HG02763 (cell line): ENCODE measurements around the gene RGS6.

Experiments used
- ATAC-seq: cut with Tn5 transposase; IDR thresholded peaks from one replicate; pipeline ENCODE4 v1.9.1; 2021; ENCODE audit warnings: mild to moderate bottlenecking, moderate library complexity; ENCODE audit not compliant: unreplicated experiment

RGS6 gene

DNA sequence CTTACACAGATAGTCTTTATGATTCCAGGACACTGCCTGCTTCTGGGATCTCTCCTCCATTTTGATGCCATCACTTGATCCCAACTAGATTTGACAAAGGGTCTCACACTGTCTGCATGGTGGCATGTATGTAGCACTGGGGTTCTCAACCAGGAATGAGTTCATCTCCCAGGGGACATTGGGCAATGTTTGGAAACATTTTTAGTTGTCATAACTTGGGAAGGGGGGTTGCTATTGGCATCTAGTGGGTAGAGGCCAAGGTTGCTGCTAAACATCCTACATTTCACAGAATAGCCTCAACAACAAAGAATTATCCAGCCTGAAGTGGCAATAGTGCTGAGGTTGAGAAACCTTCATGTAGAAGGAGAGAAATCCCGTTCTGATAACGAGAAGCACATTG, 585.5 kb downstream of the RGS6 start:
- ATAC-seq: no peak

DNA sequence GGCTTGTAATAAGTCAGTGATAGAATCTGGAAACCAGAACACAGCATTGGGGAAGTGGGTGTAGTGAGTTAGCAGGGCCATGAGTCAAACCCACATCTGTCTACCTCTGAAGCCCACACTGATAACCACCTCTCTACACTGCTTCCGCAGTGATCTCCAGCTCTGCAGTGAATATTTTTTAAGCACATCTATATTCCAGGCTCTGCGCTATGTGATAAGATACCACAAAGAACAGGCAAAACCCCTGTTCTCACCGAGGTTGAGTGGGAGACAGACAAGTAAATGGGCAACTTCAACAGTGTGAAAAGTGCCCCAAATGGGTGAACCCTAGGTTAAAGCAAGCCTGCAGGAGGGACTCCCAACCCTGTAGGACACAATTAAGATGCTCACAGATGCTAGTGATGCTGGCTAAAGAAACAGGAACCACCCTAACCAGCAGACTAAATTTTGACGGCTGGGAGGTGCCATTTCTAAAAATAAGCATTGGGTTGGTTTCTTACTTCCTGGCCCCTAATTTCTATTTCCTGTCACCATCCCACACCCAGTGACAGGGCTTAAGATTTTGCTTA, 586.7 kb downstream of the RGS6 start:
- ATAC-seq: peak; percentile 59

DNA sequence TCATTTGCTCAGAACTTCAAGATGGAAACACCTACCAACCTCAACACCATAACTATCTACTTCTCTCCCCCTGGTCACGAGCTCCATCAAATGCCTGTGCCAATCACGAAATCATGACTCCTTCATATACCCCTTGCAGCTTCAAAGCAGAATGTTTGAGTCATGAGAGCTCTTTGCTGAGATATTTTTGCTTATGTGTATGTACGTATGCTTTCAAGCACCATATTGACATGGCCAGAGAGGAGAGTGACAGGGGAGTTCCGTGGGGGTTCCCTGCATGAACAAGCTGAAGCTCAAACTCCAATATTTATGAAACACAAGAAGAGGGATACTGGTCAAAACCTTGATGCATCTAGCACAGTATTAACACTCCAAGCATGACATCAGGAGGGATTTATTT, 587.3 kb downstream of the RGS6 start:
- no peak for ATAC-seq

DNA sequence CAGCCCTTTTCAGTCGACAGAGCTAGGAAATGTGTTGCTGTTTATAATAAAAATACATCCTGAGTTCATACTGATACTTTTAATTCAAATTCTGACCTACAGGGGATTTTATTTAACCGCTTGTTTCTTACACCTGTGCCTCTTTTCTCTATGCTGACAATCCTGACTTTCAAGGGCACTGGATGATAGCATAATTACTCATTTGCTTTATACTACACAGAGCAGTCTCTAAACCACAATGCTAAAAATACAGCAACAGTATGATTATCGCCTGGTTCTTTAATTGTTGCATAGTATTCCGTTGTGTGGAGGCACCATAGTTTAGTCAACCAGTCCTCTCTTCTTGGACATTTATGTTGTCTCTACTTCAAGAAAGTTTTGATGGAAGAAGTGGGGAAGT, 588.8 kb downstream of the RGS6 start:
- no peak for ATAC-seq

DNA sequence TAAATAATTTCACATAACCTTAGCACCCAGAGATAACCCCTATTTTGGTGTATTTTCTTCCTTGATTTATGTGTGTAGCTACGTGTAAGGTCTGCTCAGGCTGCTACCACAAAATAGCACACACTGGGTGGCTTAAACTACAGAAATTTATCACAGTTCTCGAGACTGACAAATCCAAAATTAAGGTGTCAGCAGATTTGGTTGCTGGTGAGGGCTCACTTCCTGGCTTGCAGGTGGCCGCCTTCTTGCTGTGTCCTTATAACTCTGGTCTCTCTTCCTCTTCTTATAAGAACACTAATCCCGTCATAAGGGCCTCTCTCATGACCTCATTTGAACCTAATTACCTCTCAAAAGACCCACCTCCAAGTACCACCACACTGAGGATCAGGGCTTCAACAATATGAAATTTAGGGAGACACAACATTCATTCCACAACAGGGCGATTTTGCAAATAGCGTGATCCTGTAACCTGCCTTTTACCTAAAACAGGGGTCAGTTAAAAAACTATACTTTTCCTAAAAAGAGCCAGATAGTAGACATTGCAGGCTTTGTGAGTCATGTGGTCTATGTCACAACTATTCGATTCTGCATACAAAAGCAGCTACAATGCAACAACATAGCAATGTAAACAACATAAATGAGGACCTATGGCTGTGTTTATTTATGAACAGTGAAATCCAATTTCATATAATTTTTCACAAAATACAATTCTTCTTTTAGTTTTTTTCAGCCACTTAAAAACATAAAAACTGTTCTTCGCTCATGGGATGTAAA, 589.9 kb downstream of the RGS6 start:
- ATAC-seq: no peak

DNA sequence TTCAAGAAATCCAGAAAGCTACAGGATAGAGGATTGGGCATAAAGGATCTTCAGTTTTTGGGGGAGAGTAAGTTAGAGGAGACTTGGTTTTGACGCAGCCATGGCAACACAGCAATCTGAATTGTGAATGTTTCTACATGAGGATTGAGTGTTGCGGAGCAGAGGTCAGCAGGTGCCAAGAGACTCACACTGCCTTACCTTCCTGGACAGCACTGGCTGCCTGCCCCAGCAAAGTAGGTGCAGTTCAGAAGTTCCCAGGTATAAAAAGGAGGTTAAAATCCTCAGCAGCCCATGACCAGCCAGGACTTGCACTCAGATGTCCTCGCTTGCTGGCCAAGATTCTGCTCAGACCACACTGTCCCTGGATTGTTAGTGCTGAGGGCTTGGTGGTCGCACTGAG, 590.6 kb downstream of the RGS6 start:
- no peak for ATAC-seq

DNA sequence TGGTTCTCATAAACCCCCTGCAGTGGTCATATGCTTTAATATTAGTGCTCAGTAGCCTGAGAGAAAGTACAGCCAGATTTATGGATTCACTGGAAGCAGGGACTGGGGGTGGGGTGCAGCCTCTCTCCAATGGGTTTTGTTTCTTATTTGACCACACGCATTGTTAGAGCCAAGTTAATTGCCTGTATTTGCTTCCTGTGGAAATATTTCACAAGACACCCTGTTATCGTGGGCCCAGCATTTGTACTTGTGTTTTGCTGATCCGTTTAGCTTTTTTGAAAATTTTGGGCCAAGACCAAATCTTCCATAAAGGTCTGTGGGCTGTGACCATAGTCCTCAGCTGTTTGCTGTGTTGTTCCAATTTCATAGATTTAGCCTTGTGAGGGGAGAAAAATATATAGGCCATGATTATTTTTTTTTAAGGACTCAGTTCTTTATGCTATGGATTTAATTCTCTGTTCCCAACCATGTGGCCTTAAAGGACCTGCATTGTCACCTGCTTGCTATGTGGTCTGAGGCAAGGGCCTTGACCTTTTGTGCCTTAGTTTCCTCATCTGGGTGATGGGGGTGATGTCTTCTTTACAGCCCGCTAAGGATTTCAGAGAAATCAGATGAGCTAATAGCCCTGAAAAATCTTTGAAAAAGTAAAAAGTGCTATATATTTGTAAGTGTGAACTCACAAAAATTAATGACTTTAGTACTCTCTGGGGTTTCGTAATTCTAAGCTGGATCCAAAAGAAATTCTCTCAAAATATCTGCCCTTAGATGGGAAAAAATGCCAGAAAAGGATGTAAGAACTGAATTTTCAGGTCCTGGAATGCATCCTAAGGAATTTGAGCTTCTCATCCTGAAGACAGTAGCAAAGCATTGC, 591.4 kb downstream of the RGS6 start:
- no peak for ATAC-seq

DNA sequence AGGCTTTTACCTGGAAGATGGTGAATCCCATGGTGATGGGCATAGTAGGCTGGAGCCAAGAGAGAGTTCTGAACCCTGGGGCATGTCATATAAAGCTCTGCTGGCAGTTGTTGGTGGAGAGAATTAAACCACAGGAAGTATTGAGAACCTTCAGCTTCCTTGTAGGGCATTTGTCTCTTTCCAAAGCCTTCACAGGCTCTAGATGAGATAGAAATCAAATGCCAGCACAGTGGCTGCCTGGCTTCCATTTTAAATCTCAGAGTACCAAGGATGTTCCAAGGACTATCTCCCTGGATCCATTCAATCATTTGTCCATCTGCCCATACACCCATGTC, 592.0 kb downstream of the RGS6 start:
- ATAC-seq: no peak

- ATAC-seq: no peak
Observed at GRCh38 chr14:72525087-72525915, 593.1 kb downstream of the RGS6 start.

DNA sequence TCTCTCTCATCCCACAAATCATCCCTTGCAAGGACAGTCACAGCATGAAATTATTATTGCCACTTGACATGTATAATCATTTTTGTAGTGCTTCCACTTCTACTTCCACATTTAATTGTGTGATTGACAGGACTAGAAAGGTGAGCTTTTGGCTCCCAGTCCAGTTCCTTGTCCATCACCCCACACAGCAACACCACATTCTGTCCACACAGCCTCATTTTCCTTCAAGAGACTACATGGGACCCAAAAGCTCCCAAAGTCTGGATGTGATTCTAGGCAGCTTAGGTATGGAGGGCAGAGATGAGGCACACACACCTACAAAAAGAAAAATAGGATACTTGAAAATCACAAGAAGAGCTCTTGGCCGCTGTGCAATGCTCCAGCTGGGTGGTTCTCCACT, 595.4 kb downstream of the RGS6 start:
- ATAC-seq: no peak

DNA sequence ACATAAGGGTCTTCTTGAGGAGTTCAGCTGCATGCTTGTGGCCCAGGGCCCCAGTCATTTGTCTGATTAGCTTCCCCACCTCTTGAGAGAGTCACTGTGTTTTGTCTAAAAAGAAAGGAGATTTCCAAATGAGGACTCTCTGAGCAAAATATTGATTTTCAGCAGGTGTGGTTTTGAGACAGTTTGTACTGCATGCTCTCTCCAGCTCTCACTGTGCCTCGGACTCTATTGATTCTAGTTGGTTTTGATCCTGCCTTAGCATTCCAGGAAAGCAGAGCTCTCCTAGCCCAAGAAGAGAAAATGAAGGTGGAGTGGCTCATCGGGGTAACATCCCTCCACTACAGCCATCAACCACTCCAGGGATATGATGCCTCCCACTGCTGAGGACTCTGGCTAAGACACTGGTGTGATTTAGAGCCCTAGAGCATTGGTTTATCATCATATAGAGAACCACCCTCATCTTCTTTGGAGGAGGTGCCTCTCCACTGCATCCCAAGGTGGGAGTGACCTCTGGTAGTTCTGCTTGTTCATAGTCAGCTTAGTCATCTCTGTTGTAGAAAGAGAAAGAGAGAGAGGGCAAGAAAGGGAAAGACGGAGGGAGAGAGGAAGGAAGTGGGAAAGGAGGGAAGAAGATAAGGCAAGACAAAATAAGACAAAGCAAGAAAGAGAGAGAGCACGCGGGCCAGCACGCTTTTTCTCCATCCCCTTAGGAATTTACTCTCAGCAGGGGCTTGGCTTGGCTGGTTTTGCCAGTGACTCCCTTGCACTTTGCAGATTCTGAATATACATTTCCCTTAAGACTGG, 596.0 kb downstream of the RGS6 start:
- no peak for ATAC-seq

DNA sequence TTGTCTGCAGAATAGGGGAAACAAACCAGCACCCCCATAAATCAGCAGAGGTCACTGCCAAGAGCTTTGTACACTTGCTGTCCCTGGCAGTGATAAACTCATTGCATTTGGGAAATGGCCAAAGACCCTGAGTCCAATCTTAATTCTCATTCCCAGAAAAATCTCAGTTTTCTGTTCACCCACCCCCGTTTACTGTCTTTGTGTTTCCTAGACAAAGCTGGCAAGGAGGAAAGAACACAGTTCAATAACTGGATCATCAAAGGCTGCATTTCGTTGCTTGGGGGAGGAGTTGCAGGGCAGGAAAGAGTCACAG, 596.6 kb downstream of the RGS6 start:
- no peak for ATAC-seq

GRCh38 chr14:72532686-72533454, 600.6 kb downstream of the RGS6 start:
- no peak for ATAC-seq

GRCh38 chr14:72535485-72535884, 603.3 kb downstream of the RGS6 start:
- ATAC-seq: no peak

- ATAC-seq: no peak
Observed at GRCh38 chr14:72538387-72538786, 606.2 kb downstream of the RGS6 start.

- no peak for ATAC-seq
Observed at GRCh38 chr14:72539661-72540315, 607.6 kb downstream of the RGS6 start.

- ATAC-seq: no peak
Observed at GRCh38 chr14:72540836-72541235, 608.6 kb downstream of the RGS6 start.

DNA sequence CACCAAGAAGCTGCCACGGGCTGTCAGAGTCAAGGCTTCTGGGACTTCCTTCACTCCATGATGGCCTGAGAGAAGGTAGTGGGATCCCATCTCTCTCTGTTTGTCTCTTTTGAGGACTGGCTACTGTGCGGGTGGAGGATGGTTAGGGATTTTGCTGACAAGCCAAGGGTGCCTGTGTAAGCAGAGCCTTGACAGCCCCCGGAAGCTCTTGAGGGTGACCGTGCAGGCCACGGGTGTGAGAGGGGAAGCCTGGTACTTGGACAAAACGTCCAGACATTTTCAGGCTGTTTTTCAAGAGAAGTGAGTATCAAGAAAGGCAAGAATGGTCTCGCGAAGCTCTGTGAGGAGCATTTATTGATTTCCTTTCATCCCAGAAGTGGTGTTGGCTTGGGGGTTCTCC, 609.3 kb downstream of the RGS6 start:
- ATAC-seq: no peak

- no peak for ATAC-seq
Observed at GRCh38 chr14:72543341-72543740, 611.1 kb downstream of the RGS6 start.
